Muscle layer of duodenum (tissue), 2 donors: ENCODE data around the gene KCNJ6.
A peak's percentile ranks its signal among the peaks of the same experiment; 100 is the strongest.

ENCODE experiments used
- H3K27ac ChIP-seq: one replicate; pipeline ENCODE4 v1.7.0; 2013; ENCODE audit warnings: mild to moderate bottlenecking, low read length
- H3K27me3 ChIP-seq: one replicate; pipeline ENCODE4 v1.7.0; 2013; ENCODE audit warnings: low read depth, mild to moderate bottlenecking, control low read depth, low read length
- H3K36me3 ChIP-seq, 2 donors: one replicate each; pipeline ENCODE4 v1.7.0; 2013; ENCODE audit warnings: low read length in 2 of 2, control low read depth in 1 of 2, mild to moderate bottlenecking in 1 of 2; ENCODE audit not compliant: insufficient read depth in 2 of 2, control insufficient read depth in 1 of 2
- H3K4me1 ChIP-seq, 2 donors: one replicate each; pipeline ENCODE4 v1.7.0; 2013; ENCODE audit warnings: low read length in 2 of 2, mild to moderate bottlenecking in 2 of 2, control low read depth in 1 of 2, moderate library complexity in 1 of 2; ENCODE audit not compliant: insufficient read depth in 2 of 2, control insufficient read depth in 1 of 2
- H3K4me3 ChIP-seq, 2 donors: one replicate each; pipeline ENCODE4 v1.7.0; 2013; ENCODE audit warnings: low read length in 2 of 2, low read depth in 1 of 2, mild to moderate bottlenecking in 1 of 2
- H3K9me3 ChIP-seq, 2 donors: one replicate each; pipeline ENCODE4 v1.7.0; 2013; ENCODE audit warnings: low read length in 2 of 2, control low read depth in 1 of 2, mild to moderate bottlenecking in 1 of 2; ENCODE audit not compliant: control insufficient read depth in 1 of 2
- donor health status: healthy.

KCNJ6 gene, protein sequence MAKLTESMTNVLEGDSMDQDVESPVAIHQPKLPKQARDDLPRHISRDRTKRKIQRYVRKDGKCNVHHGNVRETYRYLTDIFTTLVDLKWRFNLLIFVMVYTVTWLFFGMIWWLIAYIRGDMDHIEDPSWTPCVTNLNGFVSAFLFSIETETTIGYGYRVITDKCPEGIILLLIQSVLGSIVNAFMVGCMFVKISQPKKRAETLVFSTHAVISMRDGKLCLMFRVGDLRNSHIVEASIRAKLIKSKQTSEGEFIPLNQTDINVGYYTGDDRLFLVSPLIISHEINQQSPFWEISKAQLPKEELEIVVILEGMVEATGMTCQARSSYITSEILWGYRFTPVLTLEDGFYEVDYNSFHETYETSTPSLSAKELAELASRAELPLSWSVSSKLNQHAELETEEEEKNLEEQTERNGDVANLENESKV

DNA sequence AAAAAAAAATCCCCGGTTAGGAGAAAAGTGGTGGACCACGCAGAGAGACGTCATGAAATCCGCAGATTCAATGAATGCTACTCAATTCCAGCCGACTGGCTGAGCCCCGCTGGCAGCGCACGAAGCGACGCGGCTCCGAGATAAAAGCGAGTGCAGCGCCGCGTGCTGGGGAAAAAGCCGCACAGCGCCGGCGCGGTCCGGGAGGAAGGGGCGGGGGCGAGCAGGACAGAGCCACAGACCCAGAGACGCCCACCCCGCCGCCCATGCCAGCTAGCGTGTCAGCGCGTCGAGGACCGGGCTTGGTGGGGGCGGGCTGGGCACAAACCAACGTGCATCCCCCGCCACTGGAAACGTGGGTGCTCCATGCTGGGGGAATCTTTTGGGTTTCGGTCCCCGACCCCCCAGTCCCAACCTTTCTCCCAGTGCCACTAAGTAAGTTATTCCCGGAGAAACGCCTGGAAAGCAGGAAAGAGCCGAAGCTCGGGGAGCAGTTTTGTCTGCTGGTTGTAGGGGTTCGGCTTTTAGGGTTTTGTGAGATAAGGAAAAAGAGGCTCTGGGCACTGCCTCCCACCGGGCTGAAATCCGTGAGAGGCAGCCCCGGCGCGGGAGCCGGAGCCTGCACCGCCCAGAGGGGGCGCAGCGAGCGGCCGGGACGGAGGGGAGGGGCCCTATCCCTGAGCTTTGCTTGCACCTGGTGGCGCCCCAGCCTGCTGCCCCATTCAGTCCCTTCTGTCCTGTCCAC, at the start of gene KCNJ6:
Gene KCNJ6 (minus strand): TSS at position 148 of the 742 bp plus-strand sequence. CDS start 75,775 bp downstream, outside the sequence.
- Histone ChIP-seq H3K9me3 (no peaks in the 10 kb centered on the region), H3K36me3 (no peaks in the 10 kb centered on the region), H3K27ac (no peak within 1 kb of the TSS), H3K27me3 (peaks cover 23% of the 10 kb centered on the region), H3K4me1 (peaks cover 0 to 14% of the 10 kb centered on the region in 2 donors), H3K4me3 (peak within 1 kb of the TSS in 1 of 2 donors; percentile 37)

DNA sequence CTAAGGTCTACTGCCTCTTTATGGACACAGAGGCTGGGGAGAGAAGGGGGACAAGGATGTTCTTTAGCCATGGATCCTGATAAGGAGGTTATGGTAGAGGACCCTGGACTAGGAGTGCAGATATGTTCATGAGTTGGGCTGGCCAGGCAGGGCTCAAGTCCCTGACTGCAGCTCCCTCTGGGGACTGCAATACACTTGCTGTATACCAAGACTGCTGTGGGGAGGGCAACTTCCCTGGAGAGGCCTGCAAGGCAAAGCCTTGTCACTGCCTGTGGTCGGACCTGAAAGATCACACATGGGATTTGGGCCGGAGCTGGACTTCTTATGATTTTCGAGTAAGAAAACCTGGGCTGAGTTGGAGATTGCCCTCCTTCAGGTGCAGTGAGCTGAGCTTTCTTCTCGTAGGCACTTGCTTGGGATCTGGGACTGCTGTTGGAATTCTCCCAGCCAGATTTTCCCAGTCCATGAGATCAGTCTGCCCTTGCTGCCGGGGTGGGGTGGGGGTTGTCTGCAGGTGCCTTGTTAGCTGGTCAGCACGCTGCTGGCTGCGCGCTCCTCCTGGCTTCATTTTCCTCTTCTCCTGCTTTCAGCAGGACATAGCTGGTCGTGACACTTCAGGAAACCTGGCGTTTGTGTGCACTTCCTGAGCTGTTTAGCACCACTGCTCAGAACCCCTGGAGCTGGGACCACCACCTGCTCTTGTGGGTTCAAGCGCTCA, 49.0 kb upstream of the KCNJ6 start:
- H3K4me1 ChIP-seq = no peaks in the 10 kb centered on the region
- H3K27me3 ChIP-seq = no peaks in the 10 kb centered on the region
- H3K27ac ChIP-seq = no peak overlapping the region
- H3K36me3 ChIP-seq = no peaks in the 10 kb centered on the region
- H3K9me3 ChIP-seq = no peaks in the 10 kb centered on the region
- no peak overlapping the region for H3K4me3 ChIP-seq

DNA sequence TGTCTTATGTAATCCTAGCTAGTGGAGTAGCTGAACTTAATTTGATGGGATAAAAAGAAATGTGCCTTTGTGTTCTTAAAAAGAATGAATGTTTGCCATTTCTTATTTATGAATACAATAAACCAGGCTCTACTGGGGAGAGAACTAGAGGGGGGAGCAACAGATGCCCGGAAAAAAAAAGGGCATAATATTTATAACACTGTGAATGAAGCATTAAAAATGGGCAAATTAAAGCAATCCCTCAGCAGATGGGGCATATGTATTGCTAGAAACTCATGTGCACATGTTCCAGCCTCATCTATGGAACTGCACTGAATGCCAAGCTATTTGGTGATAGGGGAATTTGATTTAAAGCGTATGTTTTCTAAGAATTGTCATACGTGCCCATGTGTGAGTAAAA, 42.3 kb upstream of the KCNJ6 start:
- Histone ChIP-seq H3K4me3 (no peak overlapping the region), H3K27me3 (no peaks in the 10 kb centered on the region), H3K27ac (no peak overlapping the region), H3K4me1 (no peaks in the 10 kb centered on the region), H3K9me3 (no peaks in the 10 kb centered on the region), H3K36me3 (no peaks in the 10 kb centered on the region)

DNA sequence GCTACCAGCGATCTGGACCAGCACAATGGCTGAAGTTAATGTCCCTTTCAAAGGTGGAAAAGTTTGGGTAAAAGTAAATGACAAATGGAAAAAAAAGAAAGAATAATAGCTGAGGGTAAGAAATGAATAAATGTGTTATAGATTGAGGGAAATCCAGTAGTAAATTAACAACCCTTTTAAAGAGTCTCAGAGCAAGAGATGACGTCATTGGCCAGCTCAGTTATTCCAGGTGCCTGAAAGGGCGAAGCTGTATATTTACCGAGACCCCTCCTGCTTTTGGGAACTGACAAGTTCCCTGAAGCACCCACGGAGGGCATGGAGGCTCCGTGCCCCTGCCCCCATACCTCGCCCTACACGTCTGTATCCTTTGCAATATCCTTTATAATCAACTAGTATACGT, 40.5 kb upstream of the KCNJ6 start:
- no peaks in the 10 kb centered on the region for H3K9me3 ChIP-seq
- no peaks in the 10 kb centered on the region for H3K27me3 ChIP-seq
- no peak overlapping the region for H3K4me3 ChIP-seq
- no peaks in the 10 kb centered on the region for H3K36me3 ChIP-seq
- no peaks in the 10 kb centered on the region for H3K4me1 ChIP-seq
- no peak overlapping the region for H3K27ac ChIP-seq

DNA sequence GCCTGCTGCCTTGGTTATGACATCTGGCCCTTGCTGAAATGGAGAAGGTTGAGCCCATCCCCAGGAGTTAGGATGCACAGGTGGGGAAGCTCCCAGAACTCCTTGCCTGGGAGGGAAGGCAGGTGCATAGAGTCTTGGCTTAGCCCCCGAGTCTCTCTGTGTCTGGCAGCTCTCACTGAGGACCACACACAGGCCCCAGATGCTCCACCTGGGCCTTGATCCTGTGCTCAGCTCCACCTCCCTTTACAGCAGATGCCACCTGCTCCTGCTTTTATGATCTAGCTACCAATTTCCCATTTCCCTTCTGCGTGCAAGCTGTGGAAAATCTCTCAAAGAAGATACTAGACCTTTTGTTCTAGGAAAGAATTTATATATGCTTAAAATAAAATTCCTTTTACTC, 28.8 kb upstream of the KCNJ6 start:
- no peaks in the 10 kb centered on the region for H3K4me1 ChIP-seq
- H3K27me3 ChIP-seq = no peaks in the 10 kb centered on the region
- H3K27ac ChIP-seq = no peak overlapping the region
- no peaks in the 10 kb centered on the region for H3K36me3 ChIP-seq
- no peak overlapping the region for H3K4me3 ChIP-seq
- no peaks in the 10 kb centered on the region for H3K9me3 ChIP-seq

DNA sequence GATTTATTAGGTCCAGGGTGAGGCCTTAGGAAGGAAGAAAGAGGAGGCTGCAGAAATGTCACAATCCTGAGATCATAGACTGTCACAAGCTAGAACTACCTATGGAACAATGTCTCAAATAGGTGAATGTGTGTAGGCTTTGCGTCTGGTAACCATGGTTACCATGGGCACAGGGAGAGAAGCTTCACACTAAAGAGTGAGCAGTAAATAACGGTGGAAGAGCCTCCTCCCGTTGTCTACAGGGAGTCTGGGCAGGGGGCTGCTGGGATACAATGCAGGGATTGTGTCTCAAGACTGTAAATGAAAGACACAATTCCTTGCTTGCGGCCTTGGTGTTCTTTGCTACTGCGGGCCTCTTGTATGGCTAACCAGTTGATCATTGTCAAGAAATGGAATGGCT, 28.2 kb upstream of the KCNJ6 start:
- H3K27ac ChIP-seq = no peak overlapping the region
- no peak overlapping the region for H3K4me3 ChIP-seq
- no peaks in the 10 kb centered on the region for H3K9me3 ChIP-seq
- H3K27me3 ChIP-seq = no peaks in the 10 kb centered on the region
- no peaks in the 10 kb centered on the region for H3K36me3 ChIP-seq
- H3K4me1 ChIP-seq = no peaks in the 10 kb centered on the region

DNA sequence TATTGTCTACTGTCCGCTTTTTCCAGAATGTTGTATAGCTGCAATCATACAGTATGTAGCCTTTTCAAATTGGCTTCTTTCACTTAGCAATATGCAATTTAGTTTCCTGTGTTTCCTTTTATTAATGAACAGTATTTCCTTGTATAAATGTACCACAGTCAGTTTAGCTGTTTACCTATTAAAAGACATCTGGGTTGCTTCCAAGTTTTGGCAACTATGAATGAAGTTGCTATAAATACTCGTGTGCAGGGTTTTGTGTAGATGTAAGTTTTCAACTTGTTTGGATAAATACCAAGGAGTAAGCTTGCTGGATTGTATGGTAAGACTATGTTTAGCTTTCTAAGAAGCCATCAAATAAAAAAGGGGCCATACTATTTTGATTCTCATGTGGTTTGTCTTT, 24.4 kb upstream of the KCNJ6 start:
- no peak overlapping the region for H3K4me3 ChIP-seq
- no peak overlapping the region for H3K27ac ChIP-seq
- H3K36me3 ChIP-seq = no peaks in the 10 kb centered on the region
- no peaks in the 10 kb centered on the region for H3K27me3 ChIP-seq
- no peaks in the 10 kb centered on the region for H3K4me1 ChIP-seq
- H3K9me3 ChIP-seq = no peaks in the 10 kb centered on the region

DNA sequence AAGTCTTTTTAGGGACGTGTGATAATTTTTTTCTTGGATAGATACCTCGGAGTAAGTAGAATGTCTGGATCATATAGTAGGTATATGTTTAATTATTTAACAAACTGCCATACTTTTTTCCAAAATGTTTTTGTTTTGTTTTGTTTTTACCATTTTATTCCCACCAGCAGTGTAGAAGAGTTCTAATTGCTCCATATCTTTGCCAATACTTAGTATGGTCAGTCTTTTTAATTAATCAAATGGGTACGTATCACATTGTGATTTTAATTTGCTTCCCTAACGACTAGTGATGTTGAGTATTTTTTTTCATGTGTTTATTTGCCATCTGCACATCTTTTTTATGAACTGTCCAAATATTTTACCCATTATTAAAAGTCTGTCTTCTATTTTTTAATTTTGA, 23.6 kb upstream of the KCNJ6 start:
- Histone ChIP-seq H3K36me3 (no peaks in the 10 kb centered on the region), H3K27me3 (no peaks in the 10 kb centered on the region), H3K4me3 (no peak overlapping the region), H3K4me1 (no peaks in the 10 kb centered on the region), H3K9me3 (no peaks in the 10 kb centered on the region), H3K27ac (no peak overlapping the region)

DNA sequence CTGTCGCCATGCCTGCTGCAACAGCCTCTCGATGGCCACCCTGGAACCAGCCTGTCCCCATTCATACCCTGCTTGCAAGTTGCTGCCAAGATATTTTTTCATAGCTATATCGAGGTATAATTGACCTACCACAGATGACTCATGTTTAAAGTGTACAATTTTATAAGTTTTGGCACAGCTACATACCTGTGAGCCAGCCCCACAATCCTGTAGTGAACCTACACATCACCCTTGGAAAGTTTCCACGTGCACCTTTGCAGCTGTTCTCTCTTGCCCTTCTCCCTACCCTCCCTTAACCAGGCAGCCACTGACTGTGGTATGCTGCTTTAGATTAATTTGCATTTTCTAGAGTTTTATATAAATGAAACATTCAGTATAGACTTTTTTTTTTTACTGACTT, 23.0 kb upstream of the KCNJ6 start:
- no peak overlapping the region for H3K4me3 ChIP-seq
- H3K27ac ChIP-seq = no peak overlapping the region
- no peaks in the 10 kb centered on the region for H3K36me3 ChIP-seq
- H3K27me3 ChIP-seq = no peaks in the 10 kb centered on the region
- no peaks in the 10 kb centered on the region for H3K9me3 ChIP-seq
- no peaks in the 10 kb centered on the region for H3K4me1 ChIP-seq

DNA sequence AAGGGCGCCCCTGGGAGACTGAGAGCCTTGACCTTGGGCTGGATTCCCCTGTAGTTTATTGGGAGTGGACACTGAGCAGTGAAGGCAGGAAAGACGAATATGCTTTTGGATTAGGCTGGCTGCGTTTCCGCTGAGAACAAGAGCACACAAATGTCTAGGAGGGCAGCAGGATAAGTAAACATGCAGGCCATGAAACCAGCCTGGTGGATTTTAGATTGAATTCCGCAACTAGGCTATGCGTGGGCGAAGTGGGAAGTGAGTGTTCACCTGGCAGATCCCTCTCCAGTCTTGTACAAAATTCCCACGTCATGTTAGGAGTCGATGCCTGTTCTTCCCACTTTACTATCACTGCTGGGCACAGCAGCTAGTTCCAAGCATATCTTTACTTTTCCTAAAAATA, 21.4 kb upstream of the KCNJ6 start:
- H3K4me1 ChIP-seq = no peaks in the 10 kb centered on the region
- no peaks in the 10 kb centered on the region for H3K27me3 ChIP-seq
- no peak overlapping the region for H3K27ac ChIP-seq
- peaks cover 0 to 5% of the 10 kb centered on the region in 2 donors for H3K9me3 ChIP-seq
- no peak overlapping the region for H3K4me3 ChIP-seq
- H3K36me3 ChIP-seq = no peaks in the 10 kb centered on the region

DNA sequence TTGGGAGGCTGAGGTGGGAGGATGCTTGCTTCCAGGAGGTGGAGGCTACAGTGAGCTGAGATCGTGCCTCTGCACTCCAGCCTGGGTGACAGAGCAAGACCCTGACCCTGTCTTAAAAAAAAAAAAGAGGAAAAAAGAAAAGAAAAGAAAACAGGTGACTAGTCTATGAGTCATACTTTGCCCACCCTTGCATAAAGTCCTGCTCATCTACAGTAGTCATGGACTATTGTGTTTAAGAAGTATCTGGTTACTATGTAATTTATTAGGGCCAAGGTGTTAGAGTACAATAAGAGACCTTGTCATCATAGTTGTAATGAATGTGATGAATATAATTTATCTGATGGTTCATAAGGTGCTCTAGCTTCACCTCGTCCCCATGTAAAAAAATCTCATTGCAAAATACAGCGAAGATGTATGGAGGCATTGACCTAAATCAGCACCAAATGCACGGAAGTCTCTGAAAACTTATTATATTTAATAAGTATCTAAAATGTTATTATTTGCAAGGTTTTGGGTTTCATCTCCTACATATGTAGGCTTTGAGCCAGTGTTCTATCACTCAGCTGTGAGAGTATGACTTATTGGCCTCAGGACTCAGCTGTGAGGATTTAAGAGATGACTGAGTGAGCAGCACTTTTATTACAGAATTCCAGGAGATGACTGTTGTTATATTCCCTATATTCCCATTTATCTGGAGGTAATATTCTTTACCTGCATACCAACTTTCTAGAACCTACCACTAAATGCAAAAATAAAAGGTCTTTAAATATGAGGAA, 19.9 kb upstream of the KCNJ6 start:
- no peak overlapping the region for H3K4me3 ChIP-seq
- H3K9me3 ChIP-seq = peaks cover 0 to 5% of the 10 kb centered on the region in 2 donors
- no peaks in the 10 kb centered on the region for H3K36me3 ChIP-seq
- no peaks in the 10 kb centered on the region for H3K4me1 ChIP-seq
- H3K27me3 ChIP-seq = no peaks in the 10 kb centered on the region
- H3K27ac ChIP-seq = no peak overlapping the region
